AG20443 (cell line): Measurements from ENCODE around the gene CCBE1.

Experiments
- DNase-seq: peaks from one replicate; pipeline ENCODE4 v3.0.0; 2012; ENCODE audit warnings: low spot score, mixed read lengths

The CCBE1 gene

DNA sequence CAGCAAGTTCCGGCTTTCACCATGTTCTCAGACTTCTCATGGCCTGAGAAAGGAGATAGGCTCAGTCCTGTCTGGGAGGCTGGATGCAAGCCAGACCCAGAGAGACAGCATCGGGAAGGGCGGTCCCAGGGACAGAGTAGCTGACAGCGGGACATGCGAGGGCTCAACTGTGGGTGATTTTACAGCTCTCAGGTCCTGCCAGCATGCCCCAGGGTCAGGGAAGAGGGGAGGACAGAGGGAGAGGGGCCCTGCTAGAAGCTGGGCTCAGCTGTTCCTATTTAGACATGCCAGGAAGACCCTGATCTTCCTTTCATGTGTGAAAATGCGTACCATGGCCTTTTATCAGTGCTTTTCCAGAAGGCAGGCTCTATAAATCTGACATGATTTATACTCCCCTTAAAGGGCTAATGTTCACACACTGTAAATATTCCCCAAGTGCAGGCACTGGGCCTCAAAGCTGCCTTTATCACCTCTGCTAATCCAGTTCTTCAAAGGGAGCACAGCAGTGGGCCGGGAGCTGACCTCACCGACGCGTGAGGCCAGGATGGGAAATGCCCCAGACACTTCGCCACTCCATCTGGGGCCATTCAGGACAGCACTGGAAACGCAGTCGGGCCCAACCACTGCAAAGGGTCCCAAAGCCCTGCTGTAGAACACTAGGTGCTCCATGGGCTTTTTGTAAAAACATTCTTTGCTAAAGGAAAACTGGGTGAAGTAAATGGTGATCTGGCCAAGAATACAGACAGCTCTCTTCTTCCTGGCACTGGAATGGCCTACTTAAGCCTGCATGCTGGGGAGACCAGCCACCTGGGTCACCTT, 242.1 kb downstream of the CCBE1 start:
- no peak for DNase-seq

DNA sequence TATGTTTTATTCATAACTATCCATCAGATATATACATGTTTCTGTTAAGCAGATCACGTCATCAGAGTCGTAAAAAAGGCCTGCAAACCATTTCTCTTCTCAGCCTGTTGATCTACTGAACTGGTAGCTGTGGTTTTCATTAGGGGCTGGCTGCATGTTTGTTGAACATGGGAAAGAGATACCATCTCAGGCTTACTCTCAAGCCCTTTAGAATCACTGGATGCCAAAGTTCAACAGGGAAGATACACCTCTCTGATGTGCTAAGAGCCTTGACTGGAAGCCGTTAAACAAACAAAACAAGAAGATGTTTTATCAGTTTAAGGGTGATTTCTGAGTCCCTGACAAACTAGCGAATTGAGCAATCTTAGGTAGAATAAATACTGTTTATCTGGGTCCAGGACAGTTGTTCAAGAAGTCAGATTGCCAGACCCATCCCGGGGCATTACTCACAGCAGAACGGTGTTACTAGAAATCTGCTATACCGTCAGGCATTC, 243.7 kb downstream of the CCBE1 start:
- no peak for DNase-seq

DNA sequence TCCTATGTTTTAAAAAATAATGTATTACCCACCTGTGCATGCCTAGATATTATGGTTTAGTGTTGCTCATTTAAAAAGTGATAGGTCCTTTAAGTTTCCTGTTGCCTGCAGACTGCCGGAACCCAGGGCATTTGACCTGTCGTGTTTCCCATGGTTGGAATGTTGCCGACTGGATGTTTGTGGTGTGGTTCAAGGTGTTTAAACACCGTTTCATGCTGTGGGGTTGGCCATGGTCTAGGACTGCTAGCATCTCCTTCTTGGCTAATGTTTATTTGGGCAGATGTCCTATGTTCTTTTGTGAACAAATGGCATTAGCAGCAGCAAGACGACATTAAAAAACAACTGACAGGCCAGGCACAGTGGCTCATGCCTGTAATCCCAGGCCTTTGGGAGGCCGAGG, 245.3 kb downstream of the CCBE1 start:
- DNase-seq = no peak

DNA sequence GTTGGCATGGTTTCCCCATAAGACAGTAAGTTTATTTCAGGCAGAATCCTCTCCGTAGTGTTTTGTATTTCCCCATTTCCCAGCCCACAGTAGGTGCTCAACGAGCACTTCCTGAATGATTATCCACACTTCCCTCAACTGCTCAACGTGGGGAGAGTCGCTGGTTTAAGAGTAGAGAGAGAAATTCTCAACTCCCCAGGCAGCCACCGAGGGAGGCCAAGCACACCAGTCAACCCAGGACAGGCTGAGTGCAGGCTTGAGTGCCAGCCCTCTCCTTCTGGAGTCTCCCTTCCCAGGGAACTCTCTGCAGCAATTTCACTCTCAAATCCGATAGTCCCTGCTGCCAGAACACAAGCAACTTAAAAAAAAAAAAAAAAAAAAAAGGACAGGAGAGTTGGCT, 246.2 kb downstream of the CCBE1 start:
- no peak for DNase-seq

DNA sequence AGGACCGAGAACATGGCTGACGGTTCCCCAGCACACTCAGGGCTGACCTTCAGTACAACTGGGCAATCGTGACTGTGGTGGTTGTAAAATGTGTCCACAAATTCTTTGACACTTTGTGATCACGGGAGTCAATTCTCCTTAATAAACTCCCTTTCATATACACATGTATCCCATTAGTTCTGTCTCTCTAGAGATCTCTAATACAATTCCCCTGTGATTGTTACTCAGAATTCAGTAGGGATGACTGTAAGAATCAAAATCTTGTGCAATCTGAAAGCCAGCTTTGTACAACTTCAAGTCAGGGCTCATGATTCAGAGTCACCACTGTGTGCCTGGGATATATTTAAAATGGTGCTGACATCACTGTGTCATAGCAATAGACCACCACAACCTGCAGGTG, 248.7 kb downstream of the CCBE1 start:
- DNase-seq = peak; percentile 48

DNA sequence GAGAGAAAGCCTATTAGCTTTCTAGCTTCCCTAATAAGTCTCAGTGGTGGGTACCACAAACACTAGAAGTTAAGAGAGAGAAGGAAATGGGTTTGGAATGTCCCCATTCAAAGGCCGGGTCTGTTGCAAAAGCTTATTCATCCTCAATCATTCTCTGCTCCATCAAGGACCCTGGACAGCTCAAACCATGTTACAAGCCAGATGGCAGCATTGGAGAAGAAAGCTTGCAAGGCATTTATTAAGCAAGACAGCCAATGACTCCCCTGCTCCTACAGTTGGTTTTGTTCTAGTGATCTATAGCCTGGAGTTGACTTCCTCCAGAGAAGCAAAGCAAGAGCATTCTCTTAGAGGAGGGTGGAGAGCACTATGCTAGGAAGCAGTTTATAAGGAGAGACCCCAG, 251.2 kb downstream of the CCBE1 start:
- peak; percentile 55 for DNase-seq

DNA sequence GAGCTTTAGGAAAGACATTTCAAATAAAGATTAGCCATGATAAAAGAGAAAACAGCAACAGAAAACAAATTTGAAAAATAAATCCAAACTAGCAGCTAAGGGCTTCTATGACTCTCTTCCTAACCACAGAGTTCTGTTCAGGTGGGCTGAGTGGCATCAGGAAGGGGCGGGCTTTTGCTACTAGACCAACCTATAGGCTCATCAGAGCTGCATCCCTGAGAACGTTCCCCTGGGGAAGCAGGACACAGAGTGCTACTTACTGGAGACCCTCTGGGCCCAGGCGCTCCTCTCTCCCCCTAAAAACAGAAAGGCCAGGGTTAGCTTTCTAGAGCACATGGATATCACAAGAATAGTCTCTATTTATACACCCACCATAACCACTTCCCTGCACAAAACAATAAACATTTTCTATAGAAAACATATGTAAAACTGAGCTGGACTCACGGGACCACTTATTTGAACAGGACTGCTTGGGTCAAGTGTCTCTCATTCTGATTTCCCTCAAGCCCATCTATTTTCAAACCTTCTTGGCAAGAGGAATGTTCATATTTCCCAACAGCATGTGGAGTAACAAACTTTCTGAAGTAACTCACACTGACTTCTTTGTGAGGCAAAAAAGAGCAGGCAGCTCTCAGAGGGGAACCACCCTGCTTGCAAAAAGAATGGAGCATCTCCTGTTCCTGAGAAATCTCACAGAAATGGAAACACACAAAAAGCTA, 259.2 kb downstream of the CCBE1 start:
- no peak for DNase-seq

DNA sequence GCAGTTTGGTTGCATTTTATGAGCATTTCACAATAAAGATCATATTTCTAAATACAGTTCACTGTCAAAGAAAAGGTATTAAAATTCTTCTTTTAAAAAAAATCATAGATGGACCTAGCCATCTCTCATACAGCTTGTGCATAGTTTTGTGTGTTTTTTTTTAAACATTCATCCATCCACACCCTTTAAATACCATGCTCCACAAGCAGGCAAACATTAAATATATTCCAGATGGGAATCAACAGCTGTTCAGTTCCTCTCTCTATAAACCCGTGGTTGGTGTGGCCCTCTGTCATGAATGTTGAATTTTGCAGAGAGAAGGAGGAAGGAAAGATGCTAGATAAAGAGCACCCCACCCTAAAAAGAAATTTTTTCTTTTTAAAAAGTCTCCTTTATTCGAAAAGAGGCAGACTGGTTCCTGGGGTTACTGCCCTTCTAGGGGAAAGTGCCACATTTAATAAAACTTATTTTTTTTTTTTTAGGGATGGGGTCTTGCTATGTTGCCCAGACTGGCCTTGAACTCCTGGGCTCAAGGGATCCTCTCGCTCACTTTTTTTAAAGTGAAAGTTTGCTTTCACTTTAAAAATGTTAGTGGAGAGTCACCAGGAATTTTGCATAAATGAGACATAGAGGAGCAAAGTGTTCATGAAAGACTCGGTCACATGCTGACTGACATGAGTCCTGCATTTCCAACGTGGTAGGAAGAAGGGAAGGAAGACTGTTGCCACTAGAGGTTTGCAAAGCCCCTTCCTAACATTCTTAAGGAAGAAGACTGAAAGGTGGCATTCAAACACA, 264.2 kb downstream of the CCBE1 start:
- DNase-seq = peak; percentile 55

DNA sequence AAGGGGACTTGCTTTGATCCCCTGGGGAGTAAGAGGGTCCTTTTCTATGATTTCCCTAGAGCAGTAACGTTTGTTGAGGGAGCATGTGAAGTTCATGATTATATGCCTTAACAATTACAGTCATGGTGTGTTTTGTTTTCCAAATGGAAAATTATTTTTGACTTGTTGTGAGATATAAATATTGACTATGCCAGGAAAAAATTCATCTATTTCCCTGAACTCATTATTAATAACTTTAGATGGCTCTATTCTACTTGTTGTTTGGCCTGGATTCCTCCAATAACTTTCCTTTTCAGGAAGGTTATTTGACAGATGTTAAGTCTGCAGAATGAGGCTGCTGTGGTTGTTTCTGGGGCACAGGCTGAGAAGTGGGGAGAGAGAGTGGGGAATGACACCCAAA, 266.1 kb downstream of the CCBE1 start:
- no peak for DNase-seq

DNA sequence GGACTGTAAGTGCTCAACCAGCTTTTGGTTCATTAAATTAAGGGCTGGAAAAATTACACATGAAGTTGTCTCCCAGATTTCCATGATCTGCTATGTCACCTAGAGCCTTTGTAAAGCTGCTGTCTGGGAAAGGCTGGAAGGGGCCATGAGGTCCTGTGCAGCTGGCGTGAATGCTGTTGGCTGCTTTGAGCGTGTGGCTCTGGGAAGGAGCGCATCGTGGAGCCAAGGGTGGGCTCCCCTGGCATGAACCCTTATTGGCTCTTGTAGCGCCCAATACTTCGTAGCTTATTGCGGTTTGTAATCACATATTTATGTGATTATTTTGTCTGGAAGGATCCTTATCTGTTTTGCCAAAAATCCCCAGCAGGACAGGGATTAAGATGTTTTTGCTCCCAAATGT, 267.6 kb downstream of the CCBE1 start:
- DNase-seq = no peak

DNA sequence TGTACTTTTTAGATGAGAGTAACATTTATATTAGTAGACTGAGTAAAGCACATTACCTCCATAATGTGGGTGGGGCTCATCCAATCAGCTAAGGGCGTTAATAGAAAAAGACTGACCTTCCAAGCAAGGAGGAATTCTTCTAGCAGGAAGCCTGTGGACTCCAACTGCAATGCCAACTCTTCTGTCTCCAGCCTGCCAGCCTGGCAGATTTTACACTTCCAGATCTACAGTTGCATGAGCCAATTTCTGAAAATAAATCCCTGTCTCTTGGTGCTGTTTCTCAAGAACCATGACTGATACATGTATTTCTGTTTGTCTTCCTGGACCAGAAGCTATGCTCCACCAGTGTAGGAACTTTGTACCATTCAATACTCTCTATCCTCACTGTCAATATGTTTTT, 269.2 kb downstream of the CCBE1 start:
- DNase-seq = no peak

DNA sequence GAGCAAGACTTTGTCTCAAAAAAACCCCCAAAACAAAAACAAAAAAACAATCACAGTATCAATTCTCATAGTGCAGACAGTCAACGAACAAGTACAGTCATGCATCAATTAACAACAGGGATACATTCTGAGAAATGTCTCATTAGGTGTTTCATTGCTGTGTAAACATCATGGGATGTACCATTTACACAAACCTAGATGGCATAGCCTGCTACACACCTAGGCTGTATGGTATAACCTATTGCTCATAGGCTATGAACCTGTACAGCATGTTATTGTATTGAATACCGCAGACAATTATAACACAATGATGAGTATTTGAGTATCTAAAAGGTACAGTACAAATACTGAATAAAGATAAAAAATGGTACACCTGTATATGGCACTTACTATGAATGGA, 270.4 kb downstream of the CCBE1 start:
- DNase-seq = no peak

DNA sequence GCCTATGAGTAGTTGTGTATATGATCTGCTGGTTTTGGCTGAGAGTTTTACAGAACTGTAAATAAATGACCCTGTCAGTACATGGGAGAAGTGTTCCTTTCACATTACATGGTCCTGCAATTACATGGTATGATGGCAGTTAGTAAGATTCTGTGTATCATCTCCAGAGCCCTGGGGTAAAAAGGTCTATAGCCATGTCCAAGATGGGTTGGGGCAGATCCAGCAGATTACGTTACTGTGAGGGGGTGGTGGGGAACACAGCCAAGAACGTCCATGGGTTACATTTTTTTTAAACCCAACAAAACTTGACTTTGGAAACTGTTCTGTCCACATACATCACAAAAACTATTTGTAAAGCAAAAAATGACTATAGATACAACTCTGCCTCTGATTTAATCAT, 274.0 kb downstream of the CCBE1 start:
- DNase-seq = no peak

DNA sequence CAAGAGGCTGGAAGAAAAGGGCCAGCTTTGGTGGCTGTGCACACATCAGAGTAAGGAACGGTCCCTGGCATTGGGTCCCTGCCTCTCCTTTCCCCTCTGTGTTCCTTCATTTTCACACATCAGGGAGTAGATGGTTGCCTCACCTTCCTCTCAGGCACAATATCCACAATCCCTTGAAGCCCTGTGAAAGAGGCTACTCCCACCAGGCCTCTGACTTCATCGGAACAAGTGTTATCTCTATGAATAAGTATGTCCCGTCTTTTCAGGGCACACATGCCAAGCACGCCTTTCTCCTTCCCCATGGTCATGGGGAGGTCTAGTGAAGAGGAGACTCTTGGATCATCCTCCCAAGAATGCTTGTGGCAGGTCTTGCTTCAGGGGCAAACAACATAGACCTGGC, 277.0 kb downstream of the CCBE1 start:
- no peak for DNase-seq

DNA sequence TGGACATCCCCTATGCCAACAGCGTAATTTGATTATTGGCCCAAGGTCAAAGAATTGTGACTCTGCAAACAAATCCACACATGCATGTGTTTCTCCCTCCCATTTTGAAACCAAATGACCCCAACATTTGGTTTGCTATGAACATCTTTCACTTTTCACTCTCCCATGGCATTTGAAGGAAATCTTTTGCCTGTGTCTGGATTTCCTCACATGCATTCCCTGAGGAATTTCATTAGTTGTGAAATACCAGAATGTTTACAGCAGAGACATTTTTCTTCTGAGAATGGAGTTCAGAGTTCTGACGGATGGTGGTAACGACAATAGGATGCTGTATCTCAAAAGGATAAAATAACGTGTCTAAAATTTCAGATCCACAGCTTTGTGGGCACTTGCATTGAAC, 277.8 kb downstream of the CCBE1 start:
- peak; percentile 42 for DNase-seq

DNA sequence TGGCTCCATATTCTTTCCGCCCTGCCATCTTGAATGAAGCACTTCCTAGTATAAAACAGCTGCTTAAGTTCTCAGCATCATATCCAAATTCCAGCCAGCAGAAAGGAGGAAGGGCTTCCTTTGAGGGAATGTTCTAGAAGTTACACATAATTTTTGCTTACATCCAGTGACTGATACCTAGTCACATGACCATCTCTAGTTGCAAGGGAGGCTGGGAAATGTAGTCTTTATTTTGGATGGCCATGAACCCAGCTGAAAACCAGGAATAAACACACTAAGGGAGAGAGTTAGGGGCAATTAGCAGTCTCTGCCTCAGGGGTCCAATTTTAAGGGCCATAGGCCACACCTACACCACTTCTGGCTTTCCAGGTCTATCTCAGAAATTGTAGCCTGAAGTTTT, 280.4 kb downstream of the CCBE1 start:
- DNase-seq = no peak

DNA sequence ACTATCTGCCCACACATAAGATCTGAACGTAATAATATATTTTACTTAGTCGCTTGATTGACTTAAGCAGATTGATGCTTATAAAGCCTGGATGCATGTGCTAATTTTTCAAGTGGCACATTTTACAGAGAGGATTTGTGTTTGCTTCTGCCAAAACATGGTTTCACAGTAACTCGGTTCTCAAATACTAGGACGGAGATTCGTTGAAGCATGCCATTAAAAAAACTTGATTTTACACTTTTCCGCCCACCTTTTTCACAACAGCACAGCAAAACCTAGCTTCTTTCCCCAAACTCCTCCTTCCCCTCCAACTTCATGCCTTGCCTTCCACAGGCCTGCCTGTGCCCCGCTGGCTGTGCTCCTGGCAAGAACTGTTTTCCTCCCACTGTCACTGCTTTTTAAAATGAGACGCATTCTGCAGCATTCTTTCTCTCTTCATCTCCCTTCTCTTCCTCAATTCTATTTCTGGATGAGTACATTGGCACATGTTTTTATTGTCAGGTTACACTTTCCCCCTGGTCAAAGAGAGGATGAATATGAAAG, 283.0 kb downstream of the CCBE1 start:
- no peak for DNase-seq

DNA sequence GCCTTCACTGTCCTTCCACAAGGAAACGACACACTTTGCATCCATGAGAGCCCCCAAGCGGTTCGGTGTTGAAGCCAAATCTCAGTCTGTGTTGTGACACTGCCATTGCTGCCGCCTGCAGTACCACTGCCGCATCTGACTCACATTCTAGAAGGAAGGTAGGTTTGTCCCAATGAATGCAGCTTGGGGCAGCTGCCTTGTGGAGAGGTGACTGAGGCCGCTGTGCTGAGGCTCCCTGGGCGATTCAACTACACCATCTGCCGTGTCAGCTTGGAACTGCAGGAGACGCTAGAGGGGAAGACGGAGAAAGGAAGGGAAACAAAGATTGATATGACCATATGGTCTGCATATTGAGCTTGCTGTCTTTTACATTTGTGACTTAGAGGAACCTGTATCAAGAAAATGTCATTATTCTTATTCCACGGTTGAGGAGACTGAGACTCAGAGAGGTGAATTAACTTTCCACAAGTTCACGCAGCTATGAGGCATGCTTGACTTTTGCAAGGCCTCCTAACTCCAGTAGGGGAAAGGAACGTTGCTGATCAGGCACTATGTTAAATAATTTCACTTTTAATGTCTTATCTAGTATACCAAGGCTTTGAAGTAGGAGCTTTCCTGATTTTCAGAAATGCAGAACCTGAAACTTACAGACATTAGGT, 294.7 kb downstream of the CCBE1 start:
- DNase-seq = peak; percentile 92

DNA sequence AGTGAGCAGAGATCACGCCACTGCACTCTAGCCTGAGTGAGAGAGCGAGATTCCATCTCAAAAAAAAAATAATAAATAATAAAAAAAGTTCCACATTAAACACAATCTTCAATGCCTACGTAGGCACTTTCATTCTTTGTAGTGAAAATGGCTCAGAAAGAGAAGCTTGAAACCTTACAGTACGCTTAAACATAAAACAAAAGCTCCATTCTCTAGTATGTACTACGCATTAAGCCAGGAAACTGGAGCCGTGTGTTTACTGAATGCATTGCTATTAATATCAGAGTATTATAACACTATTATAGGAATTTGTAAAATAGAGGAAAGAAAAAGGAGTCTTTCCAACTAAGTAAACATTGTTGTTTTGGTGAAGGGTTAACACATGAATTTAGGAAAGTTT, 296.8 kb downstream of the CCBE1 start:
- no peak for DNase-seq

DNA sequence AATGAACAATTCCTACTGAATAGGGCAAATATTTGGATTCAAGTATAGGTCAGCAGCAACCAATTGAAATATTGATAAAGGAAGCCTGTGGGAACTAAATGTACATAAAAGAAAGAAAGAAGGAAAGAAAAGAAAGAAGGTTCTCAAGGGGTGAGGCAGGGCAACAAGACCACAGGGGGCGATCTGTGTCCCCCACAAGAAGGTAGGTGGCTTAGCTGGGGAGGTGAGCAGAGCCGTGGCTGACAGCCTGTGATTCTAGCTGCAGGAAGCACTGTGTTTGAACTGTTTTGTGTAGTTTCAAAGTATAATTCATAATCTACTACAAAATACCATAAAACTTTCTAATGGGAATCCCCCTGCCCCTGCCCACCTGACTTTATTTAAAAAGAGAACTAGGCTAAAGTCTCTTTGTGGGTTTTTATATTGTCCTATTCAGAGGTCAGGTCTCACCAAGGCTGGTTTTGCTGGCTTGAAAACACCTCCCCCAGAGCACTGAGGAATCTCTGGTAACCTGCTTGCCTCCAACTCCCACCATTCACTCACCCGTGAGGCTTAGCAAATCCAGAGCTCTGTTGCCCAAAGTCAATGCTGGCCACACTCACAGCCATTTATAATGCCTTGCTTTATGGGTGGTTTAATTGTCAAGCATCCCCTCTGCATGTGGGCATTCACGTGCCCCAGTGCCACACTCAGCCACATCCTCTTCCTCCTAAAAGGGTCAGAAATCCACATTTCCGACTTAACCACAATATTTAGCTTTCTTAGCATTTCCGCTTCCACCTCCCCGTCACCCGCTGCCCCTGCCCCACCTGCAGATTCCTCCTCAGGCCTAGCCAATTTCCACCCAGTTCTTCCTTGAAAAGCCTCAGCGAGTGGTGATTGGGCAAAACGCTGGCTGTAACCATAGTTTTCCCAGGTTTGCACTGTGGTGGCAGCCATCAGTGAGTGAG, 301.7 kb downstream of the CCBE1 start:
- DNase-seq = no peak

DNA sequence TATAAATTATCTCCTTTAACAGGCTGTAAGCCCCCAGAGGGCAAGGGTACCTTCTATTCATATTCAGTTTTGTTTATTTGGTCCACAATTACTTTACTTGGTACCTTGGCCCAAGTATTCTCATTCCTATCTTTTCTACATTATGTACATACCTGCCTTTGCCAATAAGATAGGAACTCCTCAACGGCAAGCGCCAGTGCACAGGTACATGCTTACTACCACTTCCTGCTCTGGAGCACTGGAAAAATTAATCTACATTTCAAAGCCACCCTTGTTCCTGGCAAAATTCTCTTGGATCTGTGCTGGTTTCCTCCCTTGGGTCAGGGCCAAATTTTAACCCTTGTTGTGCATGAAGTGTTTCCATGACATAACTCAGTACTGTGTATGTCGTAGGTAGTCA, 303.8 kb downstream of the CCBE1 start:
- no peak for DNase-seq
